B cell (primary cell): ENCODE data around the gene DHX9. TPM values are rescaled to one million over a fixed set of nuclear protein-coding genes. Genes with fewer than 3 reads are reported as not detected.

Experiments used
- ATAC-seq: fragments of 200-7000 bp; cut with Tn5 transposase; one replicate; pipeline ENCODE4 v1.10.0; 2021; ENCODE audit warnings: low read depth, mild to moderate bottlenecking, moderate number of reproducible peaks, moderate library complexity
- CTCF ChIA-PET: fragments of 350-600 bp; sonication (Branson Sonifier 250); formaldehyde crosslinking; loops from one replicate; lab custom pipeline; 2021; ENCODE audit warnings: antibody characterized with exemption, inconsistent platforms; lab: Charles Lee
- POLR2A ChIA-PET: fragments of 350-600 bp; sonication (Branson Sonifier 250); formaldehyde crosslinking; loops from one replicate; lab custom pipeline; 2021; ENCODE audit warnings: antibody characterized with exemption; lab: Charles Lee
- DNase-seq: peaks from one replicate; pipeline ENCODE4 v3.0.0; 2013
- H2AFZ ChIP-seq: 2 replicates; pipeline ENCODE4 v1.6.1; 2012; ENCODE audit warnings: mild to moderate bottlenecking, low read depth, low read length; ENCODE audit not compliant: insufficient read depth, poor library complexity, severe bottlenecking
- H3K27ac ChIP-seq, 2 donors: 1 replicate in 1 of 2; 2 replicates in 1 of 2; pipeline ENCODE4 v1.5.1; 2012 to 2013; ENCODE audit warnings: low read length in 2 of 2, mild to moderate bottlenecking in 2 of 2, moderate library complexity in 1 of 2
- H3K27me3 ChIP-seq, 4 experiments: fragments of 200-600 bp in 1 of 4; sonication (generic) in 1 of 4; replicated peaks in 1 of 4; 1 replicate in 2 of 4; 2 replicates in 2 of 4; pipeline versions ENCODE4 v1.6.1 to v1.7.0; 2013 to 2016; ENCODE audit warnings: low read length in 3 of 4, mild to moderate bottlenecking in 2 of 4, mixed read lengths in 1 of 4, moderate library complexity in 1 of 4; ENCODE audit not compliant: insufficient read depth in 4 of 4, control insufficient read depth in 3 of 4; ENCODE audit errors: control extremely low read depth in 1 of 4
- H3K36me3 ChIP-seq, 2 experiments: replicated peaks in 1 of 2; 1 replicate in 1 of 2; 2 replicates in 1 of 2; pipeline versions ENCODE4 v1.6.1 to v1.7.1; 2013; ENCODE audit warnings: low read length in 1 of 2; ENCODE audit not compliant: insufficient read depth in 2 of 2, control insufficient read depth in 1 of 2; ENCODE audit errors: control extremely low read depth in 1 of 2, extremely low read depth in 1 of 2
- H3K4me1 ChIP-seq, 2 donors: fragments of 200-600 bp in 1 of 2; sonication (generic) in 1 of 2; 1 replicate in 1 of 2; 2 replicates in 1 of 2; pipeline versions ENCODE4 v1.5.1 to v1.6.1; 2013 to 2017; ENCODE audit warnings: low read length in 2 of 2; ENCODE audit not compliant: control insufficient read depth in 2 of 2, insufficient read depth in 2 of 2
- H3K4me2 ChIP-seq: replicated peaks from 2 replicates; pipeline ENCODE3; 2012; ENCODE audit warnings: mild to moderate bottlenecking, low read depth, low read length; ENCODE audit not compliant: poor library complexity, severe bottlenecking
- H3K4me3 ChIP-seq, 5 experiments: fragments of 200-600 bp in 1 of 5; sonication (generic) in 1 of 5; 1 replicate in 3 of 5; 2 replicates in 2 of 5; pipeline versions ENCODE4 v1.5.1 to v1.7.0; 2011 to 2016; ENCODE audit warnings: low read length in 4 of 5, mild to moderate bottlenecking in 4 of 5, low read depth in 2 of 5, control low read depth in 1 of 5, moderate library complexity in 1 of 5; ENCODE audit not compliant: insufficient read depth in 1 of 5; ENCODE audit errors: control extremely low read depth in 1 of 5, extremely low read depth in 1 of 5
- H3K79me2 ChIP-seq: fragments of 200-600 bp; sonication (generic); one replicate; pipeline ENCODE4 v1.6.0; 2016; ENCODE audit warnings: low read length; ENCODE audit not compliant: control insufficient read depth, insufficient read depth
- H3K9ac ChIP-seq: fragments of 200-600 bp; sonication (generic); 2 replicates; pipeline ENCODE4 v1.6.1; 2017; ENCODE audit warnings: mild to moderate bottlenecking, low read length, moderate library complexity
- H3K9me3 ChIP-seq, 3 donors: one replicate each; pipeline versions ENCODE4 v1.6.1 to v1.7.1; 2013; ENCODE audit warnings: low read length in 2 of 3; ENCODE audit not compliant: control insufficient read depth in 2 of 3, insufficient read depth in 1 of 3; ENCODE audit errors: control extremely low read depth in 1 of 3
- H4K20me1 ChIP-seq: 2 replicates; pipeline ENCODE4 v1.6.0; 2012; ENCODE audit warnings: mild to moderate bottlenecking, low read length; ENCODE audit not compliant: insufficient read depth, control insufficient read depth, poor library complexity, severe bottlenecking
- H3K27ac Mint-ChIP-seq: one replicate; pipeline ENCODE4 v1.8.0; 2021; ENCODE audit warnings: mixed read lengths
- H3K27me3 Mint-ChIP-seq: one replicate; pipeline ENCODE4 v1.8.0; 2021; ENCODE audit warnings: mixed read lengths
- H3K4me1 Mint-ChIP-seq: one replicate; pipeline ENCODE4 v1.8.0; 2021; ENCODE audit warnings: mixed read lengths
- H3K4me3 Mint-ChIP-seq: one replicate; pipeline ENCODE4 v1.8.0; 2021; ENCODE audit warnings: mixed read lengths
- H3K9me3 Mint-ChIP-seq: one replicate; pipeline ENCODE4 v1.8.0; 2022; ENCODE audit warnings: mixed read lengths; ENCODE audit not compliant: insufficient read depth
- CTCF ChIP-seq: fragments of 200-600 bp; IDR thresholded peaks from one replicate; pipeline ENCODE4 v1.8.0; 2022; ENCODE audit warnings: antibody characterized with exemption, mild to moderate bottlenecking
- EZH2 ChIP-seq: IDR thresholded peaks from 2 replicates; pipeline ENCODE4 v1.6.1; 2012; ENCODE audit warnings: borderline replicate concordance, low read depth, mild to moderate bottlenecking, moderate library complexity, low read length; ENCODE audit not compliant: insufficient read depth, poor library complexity, severe bottlenecking
- WGBS: methylation state at CpG from one replicate; pipeline ENCODE4 v1.1.5; 2013; ENCODE audit warnings: missing lambda C conversion rate; ENCODE audit not compliant: insufficient coverage; 5-methylcytosine and 5-hydroxymethylcytosine counted together
- intact Hi-C: fragments of 100-400 bp; cut with micrococcal nuclease; formaldehyde crosslinking; loops from one replicate; pipeline ENCODE4 v1.10.0; 2022
- polyA plus RNA-seq: library from polyadenylated mRNA; depleted of rRNA; stranded (reverse); fragments of >200 nt; gene quantifications from 2 replicates; pipeline ENCODE4 v1.2.3, GENCODE V29; 2012
- total RNA-seq, 2 donors: library from RNA; stranded (reverse); fragments of 120-200 nt in 1 of 2; gene quantifications; 1 replicate in 1 of 2; 2 replicates in 1 of 2; pipeline versions ENCODE4 v1.2.3 to v1.2.4, GENCODE V29; 2013 to 2022

DHX9 gene
- total and polyA plus RNA-seq, 2 donors (not counting 1 experiment from before 2014, with no cell fraction given) = 70.6 to 213 TPM

- H3K4me3 ChIP-seq = no peak overlapping the region
- WGBS = 93% methylated on average over 5 of the region's 8 CpGs
- no peak overlapping the region for H3K27ac Mint-ChIP-seq
- H3K9ac ChIP-seq = no peak overlapping the region
- intact Hi-C loops = no loop called here
- no peaks in the 10 kb centered on the region for H3K79me2 ChIP-seq
- no peaks in the 10 kb centered on the region for H3K36me3 ChIP-seq
- ATAC-seq (no peak), DNase-seq (no peak)
- H3K4me1 Mint-ChIP-seq = peaks cover 25% of the 10 kb centered on the region
- peak overlapping the region; percentile 21 for H3K4me3 Mint-ChIP-seq
- H2AFZ ChIP-seq = no peak overlapping the region
- ChIA-PET CTCF (interaction anchor here (0.6 to 14.0 kb wide), 3 partner anchors 10 to 194 kb away, joined by 4 to 989 read pairs (median 14); partner anchors contain the start of genes RGS16 and RNASEL), POLR2A (interaction anchor here (0.9 kb wide), 1 partner anchor 186 kb away, joined by 5 read pairs; no protein-coding TSS in a partner anchor)
- TF ChIP-seq CTCF (no peak), EZH2 (no peak)
- peaks cover 3% of the 10 kb centered on the region for H3K27me3 Mint-ChIP-seq
- H3K9me3 ChIP-seq = no peaks in the 10 kb centered on the region
- peaks cover 9 to 19% of the 10 kb centered on the region in 2 donors for H3K4me1 ChIP-seq
- H3K4me2 ChIP-seq = no peak overlapping the region
- no peaks in the 10 kb centered on the region for H3K9me3 Mint-ChIP-seq
- H3K27me3 ChIP-seq = peaks cover 0 to 6% (median 0%) of the 10 kb centered on the region in 4 experiments
- H4K20me1 ChIP-seq = no peaks in the 10 kb centered on the region
- H3K27ac ChIP-seq = no peak overlapping the region
Observed at GRCh38 chr1:182791281-182792179, 47.6 kb upstream of the DHX9 start.

GRCh38 chr1:182794091-182794490 lies 45.1 kb upstream of the DHX9 start:
- ATAC-seq = no peak
- 83% methylated on average over 1 of the region's 2 CpGs for whole genome bisulfite sequencing

More at GRCh38 chr1:182794091-182794490, 45.1 kb upstream of the DHX9 start:
- peaks cover 21% of the 10 kb centered on the region for H3K4me1 Mint-ChIP-seq
- H3K9me3 ChIP-seq = no peaks in the 10 kb centered on the region
- H3K9me3 Mint-ChIP-seq = no peaks in the 10 kb centered on the region
- intact Hi-C loops = no loop called here
- H3K4me3 ChIP-seq = no peak overlapping the region
- no peaks in the 10 kb centered on the region for H3K79me2 ChIP-seq
- no peaks in the 10 kb centered on the region for H4K20me1 ChIP-seq
- H3K27ac Mint-ChIP-seq = no peak overlapping the region
- H3K27me3 ChIP-seq = peaks cover 0 to 6% (median 0%) of the 10 kb centered on the region in 4 experiments
- CTCF ChIA-PET = interaction anchor here (1.2 to 3.8 kb wide), 2 partner anchors 9 to 11 kb away, joined by 6 to 16 read pairs; no protein-coding TSS in a partner anchor
- H3K27ac ChIP-seq = no peak overlapping the region
- no peak overlapping the region for H3K4me2 ChIP-seq
- no peak overlapping the region for H2AFZ ChIP-seq
- H3K4me1 ChIP-seq = peaks cover 5 to 15% of the 10 kb centered on the region in 2 donors
- no peaks in the 10 kb centered on the region for H3K36me3 ChIP-seq
- H3K9ac ChIP-seq = no peak overlapping the region
- no peak overlapping the region for H3K4me3 Mint-ChIP-seq
- DNase-seq = no peak
- TF ChIP-seq EZH2 = no peak
- no peak for TF ChIP-seq CTCF
- POLR2A ChIA-PET = no interaction called here
- peaks cover 3% of the 10 kb centered on the region for H3K27me3 Mint-ChIP-seq
